T-helper 2 cell treated with Interferon-gamma antibody and Interleukin-4, amounts not matched to agents 5 μg/mL and 100 μg/mL, for 36 hours (primary cell): ENCODE measurements around the gene NHLRC3.
A peak's percentile ranks its signal among the peaks of the same experiment; 100 is the strongest.

ENCODE experiments used
- DNase-seq: peaks from one replicate; pipeline ENCODE4 v3.0.0; 2021; ENCODE audit warnings: low spot score
- H3K27ac Mint-ChIP-seq: one replicate; pipeline ENCODE4 v1.8.0; 2021; ENCODE audit warnings: mild to moderate bottlenecking, mixed read lengths
- H3K27me3 Mint-ChIP-seq: one replicate; pipeline ENCODE4 v1.8.0; 2021; ENCODE audit warnings: low read depth, mixed read lengths
- H3K36me3 Mint-ChIP-seq: one replicate; pipeline ENCODE4 v1.8.0; 2021; ENCODE audit warnings: low read depth, mixed read lengths
- H3K4me1 Mint-ChIP-seq: one replicate; pipeline ENCODE4 v1.8.0; 2021; ENCODE audit warnings: low read depth, mixed read lengths
- H3K4me3 Mint-ChIP-seq: one replicate; pipeline ENCODE4 v1.8.0; 2022; ENCODE audit warnings: mild to moderate bottlenecking, moderate library complexity, mixed read lengths
- H3K9me3 Mint-ChIP-seq: one replicate; pipeline ENCODE4 v1.8.0; 2021; ENCODE audit warnings: mixed read lengths

Gene NHLRC3

DNA sequence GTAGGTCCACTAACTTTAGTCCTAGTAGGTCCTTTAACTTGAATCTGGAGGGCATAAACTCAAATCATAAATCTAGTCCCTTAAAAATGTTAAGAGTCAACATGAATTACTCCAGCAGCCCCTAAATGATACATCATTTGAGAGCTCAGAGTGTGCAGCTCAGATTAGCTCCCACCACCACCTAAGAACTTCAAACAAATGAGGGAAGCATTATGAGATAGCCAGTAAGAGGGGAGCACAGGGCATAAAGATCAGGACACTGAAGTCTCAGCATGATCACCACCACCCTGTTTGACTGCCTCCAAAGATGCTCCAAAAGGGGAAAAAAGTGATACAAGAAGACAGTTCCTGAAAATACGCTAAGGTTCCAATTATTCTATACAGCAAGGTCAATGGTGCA is 6.1 kb upstream of the NHLRC3 start:
- H3K9me3 Mint-ChIP-seq: no peaks in the 10 kb centered on the region
- peaks cover 34% of the 10 kb centered on the region for H3K36me3 Mint-ChIP-seq
- no peak overlapping the region for H3K4me3 Mint-ChIP-seq
- no peak for DNase-seq
- H3K4me1 Mint-ChIP-seq: peaks cover 40% of the 10 kb centered on the region
- H3K27ac Mint-ChIP-seq: no peak overlapping the region
- no peaks in the 10 kb centered on the region for H3K27me3 Mint-ChIP-seq

GRCh38 chr13:39034085-39034484 is 4.2 kb upstream of the NHLRC3 start:
- H3K27me3 Mint-ChIP-seq: no peaks in the 10 kb centered on the region
- peaks cover 40% of the 10 kb centered on the region for H3K4me1 Mint-ChIP-seq
- H3K27ac Mint-ChIP-seq: no peak overlapping the region
- peaks cover 20% of the 10 kb centered on the region for H3K36me3 Mint-ChIP-seq
- DNase-seq: no peak
- no peaks in the 10 kb centered on the region for H3K9me3 Mint-ChIP-seq
- H3K4me3 Mint-ChIP-seq: peak overlapping the region; percentile 13

- H3K4me1 Mint-ChIP-seq: peaks cover 44% of the 10 kb centered on the region
- no peaks in the 10 kb centered on the region for H3K27me3 Mint-ChIP-seq
- no peaks in the 10 kb centered on the region for H3K9me3 Mint-ChIP-seq
- DNase-seq: no peak
- H3K36me3 Mint-ChIP-seq: peaks cover 22% of the 10 kb centered on the region
- H3K27ac Mint-ChIP-seq: peak overlapping the region; percentile 3
- peak overlapping the region; percentile 99 for H3K4me3 Mint-ChIP-seq
These were observed 3.1 kb upstream of the NHLRC3 start for GRCh38 chr13:39035204-39035603.

DNA sequence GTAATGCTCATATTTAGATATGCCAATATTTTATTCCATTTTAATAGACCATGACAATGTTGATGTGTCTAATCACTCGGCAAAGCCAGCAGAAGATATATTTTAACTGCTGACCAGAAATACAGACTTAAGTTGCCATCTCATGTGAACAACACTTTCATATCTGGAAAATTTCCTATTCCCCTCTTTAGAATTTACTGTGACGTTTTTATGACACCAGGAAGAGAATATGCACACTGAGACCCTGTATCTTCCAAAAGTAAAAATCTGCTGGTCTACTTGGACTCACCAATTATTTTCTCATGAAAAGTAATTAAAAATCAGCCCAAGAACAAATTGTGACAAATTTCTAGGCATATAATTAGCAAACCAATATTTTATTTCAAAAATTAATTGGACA is 2.5 kb upstream of the NHLRC3 start:
- Mint-ChIP-seq H3K4me3 (peak overlapping the region; percentile 99), H3K27me3 (no peaks in the 10 kb centered on the region), H3K27ac (peak overlapping the region; percentile 86), H3K4me1 (peaks cover 50% of the 10 kb centered on the region), H3K9me3 (no peaks in the 10 kb centered on the region), H3K36me3 (peaks cover 28% of the 10 kb centered on the region)
- DNase-seq: no peak

DNA sequence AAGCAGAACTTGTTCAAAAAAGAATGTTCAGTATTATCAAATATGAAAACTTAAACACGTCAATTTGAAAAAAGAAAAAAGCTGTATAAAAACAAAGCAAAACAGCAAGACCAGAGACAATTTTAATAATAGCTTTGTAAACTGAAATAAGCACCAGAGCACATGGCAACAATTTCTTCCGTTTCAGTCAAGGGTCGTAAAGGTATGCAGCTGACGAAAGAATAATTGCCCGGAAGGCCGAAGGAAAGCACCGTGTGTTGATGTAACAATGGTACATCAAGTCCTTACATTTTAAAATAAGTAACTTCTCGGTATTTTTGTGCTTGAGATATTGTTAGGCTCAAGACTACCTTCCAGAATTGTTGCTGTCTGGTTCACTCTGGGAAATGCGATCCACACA is 2.0 kb upstream of the NHLRC3 start:
- Mint-ChIP-seq H3K36me3 (peaks cover 28% of the 10 kb centered on the region), H3K9me3 (no peaks in the 10 kb centered on the region), H3K27ac (peak overlapping the region; percentile 86), H3K4me1 (peaks cover 51% of the 10 kb centered on the region), H3K27me3 (no peaks in the 10 kb centered on the region), H3K4me3 (peak overlapping the region; percentile 99)
- no peak for DNase-seq

- H3K4me1 Mint-ChIP-seq: peaks cover 47% of the 10 kb centered on the region
- peak overlapping the region; percentile 98 for H3K27ac Mint-ChIP-seq
- H3K27me3 Mint-ChIP-seq: no peaks in the 10 kb centered on the region
- H3K36me3 Mint-ChIP-seq: peaks cover 21% of the 10 kb centered on the region
- H3K9me3 Mint-ChIP-seq: no peaks in the 10 kb centered on the region
- no peak for DNase-seq
- peak overlapping the region; percentile 99 for H3K4me3 Mint-ChIP-seq
These were observed 811 bp upstream of the NHLRC3 start for GRCh38 chr13:39037410-39037879.

DNA sequence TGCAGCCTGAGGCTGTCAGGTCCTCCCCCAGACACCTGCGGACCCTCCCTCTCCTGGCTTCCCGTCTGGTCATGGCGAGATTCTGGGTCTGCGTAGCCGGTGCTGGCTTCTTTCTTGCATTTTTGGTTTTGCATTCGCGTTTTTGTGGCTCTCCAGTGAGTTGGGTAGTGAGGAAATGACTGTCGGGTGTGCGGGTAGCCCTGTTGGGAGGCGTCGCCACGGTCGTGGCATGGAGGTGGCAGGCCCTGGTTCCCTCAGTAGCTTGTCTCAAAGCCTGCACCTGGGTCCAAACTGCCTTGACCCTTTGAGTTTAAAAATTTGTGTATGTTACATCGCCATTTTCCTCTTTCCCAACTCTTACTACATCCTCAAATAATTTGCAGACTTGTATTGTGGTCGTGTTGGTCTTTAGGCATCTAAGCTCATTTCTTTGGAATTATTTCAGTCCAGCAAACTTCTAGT is 344 bp downstream of the NHLRC3 start:
- Mint-ChIP-seq H3K9me3 (no peaks in the 10 kb centered on the region), H3K4me1 (peaks cover 48% of the 10 kb centered on the region), H3K27me3 (no peaks in the 10 kb centered on the region), H3K36me3 (peaks cover 27% of the 10 kb centered on the region), H3K4me3 (peak overlapping the region; percentile 99), H3K27ac (peak overlapping the region; percentile 98)
- DNase-seq: peak; percentile 71

DNA sequence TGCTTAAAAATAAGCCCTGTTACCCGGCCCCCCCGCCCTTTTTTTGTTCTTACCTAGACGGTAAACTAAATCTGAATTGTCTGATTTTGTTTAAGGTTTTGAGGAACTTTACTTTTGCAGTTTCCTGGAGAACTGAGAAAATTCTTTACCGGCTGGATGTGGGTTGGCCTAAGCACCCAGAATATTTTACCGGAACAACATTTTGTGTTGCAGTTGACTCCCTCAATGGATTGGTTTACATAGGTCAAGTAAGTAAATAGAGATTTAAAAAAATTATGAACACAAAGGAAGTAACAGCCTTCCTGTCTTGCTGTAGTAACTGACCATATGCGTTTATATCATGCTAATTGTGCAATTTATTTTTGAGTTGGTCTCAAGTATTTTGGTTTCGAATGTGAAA is 785 bp downstream of the NHLRC3 start:
- H3K27me3 Mint-ChIP-seq: no peaks in the 10 kb centered on the region
- peak overlapping the region; percentile 99 for H3K4me3 Mint-ChIP-seq
- H3K36me3 Mint-ChIP-seq: peaks cover 23% of the 10 kb centered on the region
- no peak for DNase-seq
- peak overlapping the region; percentile 98 for H3K27ac Mint-ChIP-seq
- H3K9me3 Mint-ChIP-seq: no peaks in the 10 kb centered on the region
- peaks cover 44% of the 10 kb centered on the region for H3K4me1 Mint-ChIP-seq

GRCh38 chr13:39040206-39040605 is 1.9 kb downstream of the NHLRC3 start:
- H3K27ac Mint-ChIP-seq: no peak overlapping the region
- H3K27me3 Mint-ChIP-seq: no peaks in the 10 kb centered on the region
- peaks cover 33% of the 10 kb centered on the region for H3K4me1 Mint-ChIP-seq
- peak overlapping the region; percentile 99 for H3K4me3 Mint-ChIP-seq
- no peak for DNase-seq
- peaks cover 25% of the 10 kb centered on the region for H3K36me3 Mint-ChIP-seq
- H3K9me3 Mint-ChIP-seq: no peaks in the 10 kb centered on the region

DNA sequence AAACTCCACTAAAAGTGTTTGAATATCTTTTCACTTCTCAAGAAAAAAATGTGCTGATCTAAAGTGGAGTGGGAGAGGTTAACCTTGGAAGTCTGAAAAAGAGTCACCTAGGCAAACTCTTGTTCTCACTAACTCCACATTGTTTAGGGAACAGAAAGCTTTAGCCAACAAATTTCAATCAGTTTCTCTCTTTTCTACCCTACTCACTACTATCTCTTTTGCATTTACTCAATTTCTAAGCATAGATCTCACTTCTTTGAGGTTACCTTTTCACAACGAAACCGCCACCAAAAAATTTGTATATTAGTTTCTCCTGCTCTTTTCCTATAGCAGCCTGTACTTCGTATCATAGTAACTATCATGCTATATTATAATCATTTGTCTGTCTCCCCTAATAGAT is 6.3 kb downstream of the NHLRC3 start:
- peaks cover 30% of the 10 kb centered on the region for H3K36me3 Mint-ChIP-seq

GRCh38 chr13:39047560-39047959 is 9.3 kb downstream of the NHLRC3 start:
- no peak for DNase-seq
- Mint-ChIP-seq H3K27ac (no peak overlapping the region), H3K27me3 (no peaks in the 10 kb centered on the region), H3K4me1 (peaks cover 5% of the 10 kb centered on the region), H3K36me3 (peaks cover 19% of the 10 kb centered on the region), H3K4me3 (no peak overlapping the region), H3K9me3 (no peaks in the 10 kb centered on the region)

More for the DNA sequence above, 6.3 kb downstream of the NHLRC3 start:
- DNase-seq: no peak
- Mint-ChIP-seq H3K27me3 (no peaks in the 10 kb centered on the region), H3K4me3 (no peak overlapping the region), H3K9me3 (no peaks in the 10 kb centered on the region), H3K4me1 (peaks cover 15% of the 10 kb centered on the region), H3K27ac (no peak overlapping the region)

GRCh38 chr13:39048806-39049205 is 10.6 kb downstream of the NHLRC3 start:
- DNase-seq: no peak
- H3K4me1 Mint-ChIP-seq: peaks cover 4% of the 10 kb centered on the region
- no peak overlapping the region for H3K4me3 Mint-ChIP-seq
- no peak overlapping the region for H3K27ac Mint-ChIP-seq
- peaks cover 17% of the 10 kb centered on the region for H3K36me3 Mint-ChIP-seq
- H3K27me3 Mint-ChIP-seq: no peaks in the 10 kb centered on the region
- H3K9me3 Mint-ChIP-seq: no peaks in the 10 kb centered on the region

- DNase-seq: no peak
- H3K4me1 Mint-ChIP-seq: peaks cover 4% of the 10 kb centered on the region
- no peak overlapping the region for H3K4me3 Mint-ChIP-seq
- H3K9me3 Mint-ChIP-seq: no peaks in the 10 kb centered on the region
- H3K36me3 Mint-ChIP-seq: peaks cover 17% of the 10 kb centered on the region
- H3K27me3 Mint-ChIP-seq: no peaks in the 10 kb centered on the region
- H3K27ac Mint-ChIP-seq: no peak overlapping the region
These were observed 11.0 kb downstream of the NHLRC3 start for GRCh38 chr13:39049274-39049673.

- H3K4me1 Mint-ChIP-seq: peaks cover 4% of the 10 kb centered on the region
- peaks cover 19% of the 10 kb centered on the region for H3K36me3 Mint-ChIP-seq
- no peaks in the 10 kb centered on the region for H3K9me3 Mint-ChIP-seq
- no peak overlapping the region for H3K27ac Mint-ChIP-seq
- H3K27me3 Mint-ChIP-seq: no peaks in the 10 kb centered on the region
- H3K4me3 Mint-ChIP-seq: no peak overlapping the region
- DNase-seq: no peak
These were observed 12.9 kb downstream of the NHLRC3 start for GRCh38 chr13:39051157-39051556.

DNA sequence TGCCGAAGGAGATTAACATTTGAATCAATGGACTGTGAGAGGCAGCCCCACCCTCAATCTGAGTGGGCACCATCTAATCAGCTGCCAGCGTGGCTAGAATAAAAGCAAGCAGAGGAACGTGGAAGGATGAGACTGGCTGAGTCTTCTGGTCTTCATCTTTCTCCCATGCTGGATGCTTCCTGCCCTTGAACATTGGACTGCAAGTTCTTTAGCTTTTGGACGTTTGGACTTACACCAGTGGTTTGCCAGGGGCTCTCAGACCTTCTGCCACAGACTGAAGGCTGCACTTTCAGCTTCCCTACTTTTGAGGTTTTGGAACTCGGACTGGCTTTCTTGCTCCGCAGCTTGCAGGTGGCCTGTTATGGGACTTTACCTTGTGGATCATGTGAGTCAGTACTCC is 14.7 kb downstream of the NHLRC3 start:
- Mint-ChIP-seq H3K9me3 (no peaks in the 10 kb centered on the region), H3K36me3 (peaks cover 19% of the 10 kb centered on the region), H3K27me3 (no peaks in the 10 kb centered on the region), H3K4me3 (no peak overlapping the region), H3K4me1 (peaks cover 4% of the 10 kb centered on the region), H3K27ac (no peak overlapping the region)
- DNase-seq: no peak
